OCI-LY3 (cell line): ENCODE data around the gene GPATCH4.
A peak's percentile ranks its signal among the peaks of the same experiment; 100 is the strongest.

Experiments used
- H2AFZ ChIP-seq: fragments of 200-600, 300-600 bp; shearing (Covaris generic); 2 replicates; pipeline ENCODE4 v1.6.0; 2014; ENCODE audit warnings: antibody characterized with exemption, low read depth, low read length
- H3K27ac ChIP-seq: fragments of 200-600, 300-600 bp; sonication (generic); 2 replicates; pipeline ENCODE4 v1.5.1; 2014; ENCODE audit warnings: mild to moderate bottlenecking, low read length, moderate library complexity, mixed read lengths
- H3K27me3 ChIP-seq: fragments of 200-600, 300-600 bp; sonication (generic); 2 replicates; pipeline ENCODE4 v1.6.1; 2014; ENCODE audit warnings: low read depth, low read length, mixed read lengths
- H3K36me3 ChIP-seq: fragments of 200-600, 300-600 bp; sonication (generic); replicated peaks from 2 replicates; pipeline ENCODE3; 2014; ENCODE audit warnings: low read depth, low read length, mixed read lengths
- H3K4me1 ChIP-seq: fragments of 300-600, 200-600 bp; sonication (generic); 2 replicates; pipeline ENCODE4 v1.6.1; 2014; ENCODE audit warnings: low read length, mixed read lengths
- H3K4me2 ChIP-seq: fragments of 200-600, 300-600 bp; sonication (generic); 2 replicates; pipeline ENCODE4 v1.6.1; 2014; ENCODE audit warnings: low read length, mixed read lengths
- H3K4me3 ChIP-seq: fragments of 300-600, 200-600 bp; sonication (generic); 2 replicates; pipeline ENCODE4 v1.5.1; 2014; ENCODE audit warnings: antibody characterized with exemption, mild to moderate bottlenecking, low read length, moderate library complexity
- H3K79me2 ChIP-seq: fragments of 300-600, 200-600 bp; shearing (Covaris generic); 2 replicates; pipeline ENCODE4 v1.6.1; 2014; ENCODE audit warnings: mild to moderate bottlenecking, low read length, mixed read lengths
- H3K9ac ChIP-seq: fragments of 300-600, 200-600 bp; shearing (Covaris generic); 2 replicates; pipeline ENCODE4 v1.6.0; 2014; ENCODE audit warnings: mild to moderate bottlenecking, low read length, moderate library complexity
- H3K9me3 ChIP-seq: fragments of 200-600, 300-600 bp; shearing (Covaris generic); 2 replicates; pipeline ENCODE4 v1.6.1; 2014; ENCODE audit warnings: low read length, mixed read lengths; ENCODE audit not compliant: insufficient read depth
- H4K20me1 ChIP-seq: fragments of 200-600, 300-600 bp; sonication (generic); 2 replicates; pipeline ENCODE4 v1.6.1; 2016; ENCODE audit warnings: low read length, mixed read lengths; ENCODE audit not compliant: insufficient read depth
- CTCF ChIP-seq: fragments of 200-600, 300-600 bp; sonication (generic); IDR thresholded peaks from 2 replicates; pipeline ENCODE4 v1.5.1; 2014; ENCODE audit warnings: antibody characterized with exemption, low read length, low read depth
- EZH2phosphoT487 ChIP-seq: fragments of 200-600 bp; shearing (Covaris generic); IDR thresholded peaks from 2 replicates; pipeline ENCODE4 v1.6.1; 2018; ENCODE audit warnings: antibody characterized with exemption, mixed run types, low read depth

Gene GPATCH4

DNA sequence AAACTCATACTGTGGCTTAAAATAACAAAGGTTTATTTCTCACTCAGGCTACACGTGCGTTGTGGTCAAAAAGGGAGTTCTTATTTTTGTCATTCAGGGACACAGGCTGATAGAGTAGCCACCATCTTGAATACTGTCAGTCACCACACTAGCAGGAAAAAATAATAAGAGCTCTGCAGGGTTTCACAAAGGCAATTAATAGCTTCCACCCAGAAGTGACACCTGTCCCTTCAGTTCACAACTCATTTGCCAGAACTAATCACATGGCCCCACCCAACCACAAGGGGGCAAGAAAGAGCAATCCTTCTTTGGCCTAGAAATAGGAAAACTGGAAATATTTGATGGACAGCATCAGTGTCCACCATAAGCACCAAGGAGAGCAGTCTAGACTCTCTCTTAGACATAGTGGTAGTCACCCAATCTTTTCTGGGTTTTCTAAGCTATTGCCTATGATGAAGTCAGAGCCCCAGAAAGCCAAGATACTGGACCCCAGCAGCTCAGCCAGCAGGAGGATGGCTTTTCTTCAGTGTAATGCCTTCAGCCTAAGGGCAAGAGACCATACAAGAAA lies 26.1 kb upstream of the GPATCH4 start:
- H3K27ac ChIP-seq = no peak overlapping the region
- H3K4me1 ChIP-seq = no peaks in the 10 kb centered on the region
- TF ChIP-seq EZH2phosphoT487 (no peak), CTCF (peak; percentile 91)
- no peak overlapping the region for H3K9ac ChIP-seq
- no peaks in the 10 kb centered on the region for H3K9me3 ChIP-seq
- peaks cover 17% of the 10 kb centered on the region for H3K27me3 ChIP-seq
- H3K4me3 ChIP-seq = no peak overlapping the region
- no peaks in the 10 kb centered on the region for H4K20me1 ChIP-seq
- no peak overlapping the region for H3K4me2 ChIP-seq
- H2AFZ ChIP-seq = no peak overlapping the region
- H3K36me3 ChIP-seq = no peaks in the 10 kb centered on the region
- H3K79me2 ChIP-seq = no peaks in the 10 kb centered on the region

DNA sequence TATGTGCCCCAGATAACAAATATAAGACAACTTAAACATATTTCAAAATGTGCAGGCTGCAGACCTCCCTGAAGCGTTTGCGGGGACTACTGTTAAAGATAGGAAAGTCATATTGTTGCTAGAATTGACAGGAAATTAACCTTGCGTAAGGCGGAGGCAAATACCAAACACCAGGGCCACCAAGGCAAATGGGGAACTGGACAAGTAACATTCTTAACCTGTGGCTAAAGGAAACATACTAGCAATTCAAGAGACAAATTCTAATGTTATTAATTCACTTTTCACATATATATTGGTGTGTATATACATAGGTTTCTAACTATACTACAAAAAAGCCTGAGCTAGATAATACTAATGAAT lies 24.8 kb upstream of the GPATCH4 start:
- Histone ChIP-seq H3K9me3 (no peaks in the 10 kb centered on the region), H2AFZ (no peak overlapping the region), H3K4me1 (no peaks in the 10 kb centered on the region), H3K4me2 (no peak overlapping the region), H3K27me3 (peaks cover 12% of the 10 kb centered on the region), H3K9ac (no peak overlapping the region), H3K4me3 (no peak overlapping the region), H3K36me3 (no peaks in the 10 kb centered on the region), H3K27ac (no peak overlapping the region), H4K20me1 (no peaks in the 10 kb centered on the region), H3K79me2 (no peaks in the 10 kb centered on the region)
- TF ChIP-seq EZH2phosphoT487 (no peak), CTCF (no peak)

- H3K79me2 ChIP-seq = no peaks in the 10 kb centered on the region
- no peaks in the 10 kb centered on the region for H4K20me1 ChIP-seq
- H3K27me3 ChIP-seq = peaks cover 11% of the 10 kb centered on the region
- no peak overlapping the region for H2AFZ ChIP-seq
- no peak overlapping the region for H3K4me2 ChIP-seq
- no peak overlapping the region for H3K4me3 ChIP-seq
- no peaks in the 10 kb centered on the region for H3K9me3 ChIP-seq
- H3K27ac ChIP-seq = no peak overlapping the region
- H3K4me1 ChIP-seq = no peaks in the 10 kb centered on the region
- TF ChIP-seq CTCF (peak; percentile 89), EZH2phosphoT487 (no peak)
- no peaks in the 10 kb centered on the region for H3K36me3 ChIP-seq
- H3K9ac ChIP-seq = no peak overlapping the region
Measured at GRCh38 chr1:156625436-156626078, 24.3 kb upstream of the GPATCH4 start.

- no peak overlapping the region for H3K4me3 ChIP-seq
- H3K27ac ChIP-seq = no peak overlapping the region
- no peak overlapping the region for H3K9ac ChIP-seq
- H4K20me1 ChIP-seq = no peaks in the 10 kb centered on the region
- TF ChIP-seq CTCF (no peak), EZH2phosphoT487 (no peak)
- H2AFZ ChIP-seq = no peak overlapping the region
- H3K4me1 ChIP-seq = peaks cover 5% of the 10 kb centered on the region
- no peak overlapping the region for H3K4me2 ChIP-seq
- H3K9me3 ChIP-seq = no peaks in the 10 kb centered on the region
- peaks cover 17% of the 10 kb centered on the region for H3K27me3 ChIP-seq
- H3K79me2 ChIP-seq = no peaks in the 10 kb centered on the region
- H3K36me3 ChIP-seq = no peaks in the 10 kb centered on the region
Measured at GRCh38 chr1:156624814-156625435, 23.6 kb upstream of the GPATCH4 start.
